Adipose tissue (tissue), 3 donors: ENCODE results near the gene LYSMD1. TPM values are rescaled to one million over a fixed set of nuclear protein-coding genes. Genes with fewer than 3 reads are reported as not detected.
A peak's percentile ranks its signal among the peaks of the same experiment; 100 is the strongest.

Source experiments
- H3K27ac ChIP-seq: one replicate; pipeline ENCODE4 v1.5.1; 2013; ENCODE audit warnings: low read depth, low read length
- WGBS, 3 donors: extraction: QIAGEN DNeasy Blood & Tissue Kit; methylation state at CpG; one replicate each; pipeline ENCODE4 v1.1.7; 2013; 5-methylcytosine and 5-hydroxymethylcytosine counted together
- polyA plus RNA-seq, 3 donors: library from polyadenylated mRNA; stranded (reverse); fragments of 200-250 nt; gene quantifications; one replicate each; pipeline ENCODE4 v1.2.3, GENCODE V29; 2013
- donor health status: healthy with polysubstance abuse.
- donor health status: Bipolar disorder and iron deficiency.
- donor health status: healthy.

Gene LYSMD1
- polyA plus RNA-seq, 3 donors = 3.3 to 5.3 (median 3.9) TPM

DNA sequence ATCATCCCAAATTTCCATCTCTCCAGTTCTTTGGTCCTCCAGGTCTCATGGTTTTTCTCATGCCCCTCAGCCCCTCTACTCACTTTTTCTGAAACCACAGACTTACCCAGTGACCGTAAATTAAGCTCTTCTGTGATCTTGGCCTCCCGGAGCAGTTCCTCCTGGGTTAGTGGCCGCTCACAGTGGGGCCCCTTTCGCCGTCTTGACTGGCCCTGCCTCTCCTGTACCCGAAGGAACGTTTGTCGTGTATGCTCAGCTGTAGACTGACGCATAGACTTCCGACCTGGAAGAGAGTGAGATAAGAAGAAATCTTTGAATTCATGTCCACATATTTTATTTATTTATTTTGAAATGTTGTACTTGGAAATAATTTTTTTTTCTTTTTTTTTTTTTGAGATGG, 18.5 kb upstream of the LYSMD1 start:
- H3K27ac ChIP-seq = no peak overlapping the region
- 87 to 96% (median 95%) methylated on average over 10 of the region's 10 CpGs for WGBS, 3 donors

DNA sequence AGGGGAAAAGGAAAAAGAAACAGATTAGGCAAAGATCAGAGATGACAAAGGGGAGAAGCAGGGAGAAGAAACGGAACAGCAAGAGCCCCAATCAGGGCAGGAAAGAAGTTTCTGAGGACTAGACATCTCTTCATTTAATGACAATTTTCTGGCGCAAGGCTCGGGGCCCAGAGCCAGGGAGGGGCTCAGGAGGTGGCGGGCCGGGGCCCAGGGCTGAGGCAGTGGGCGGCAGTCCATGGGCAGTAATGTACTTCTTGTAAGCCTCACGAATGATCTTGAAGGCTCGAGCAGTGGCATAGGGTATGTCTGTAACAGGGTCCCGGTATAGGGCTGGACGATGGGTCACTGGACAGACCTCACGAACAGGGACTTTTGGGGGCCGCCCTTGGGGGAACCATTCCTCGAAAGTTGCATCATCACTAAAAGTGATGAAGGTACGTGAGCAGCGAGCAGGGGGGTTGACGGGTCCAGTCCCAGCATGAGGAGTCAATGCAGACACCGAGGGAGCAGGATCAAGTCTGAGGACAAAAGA, 10.9 kb upstream of the LYSMD1 start:
- no peak overlapping the region for H3K27ac ChIP-seq
- WGBS, 3 donors = 92 to 93% (median 92%) methylated on average over 17 of the region's 17 CpGs

DNA sequence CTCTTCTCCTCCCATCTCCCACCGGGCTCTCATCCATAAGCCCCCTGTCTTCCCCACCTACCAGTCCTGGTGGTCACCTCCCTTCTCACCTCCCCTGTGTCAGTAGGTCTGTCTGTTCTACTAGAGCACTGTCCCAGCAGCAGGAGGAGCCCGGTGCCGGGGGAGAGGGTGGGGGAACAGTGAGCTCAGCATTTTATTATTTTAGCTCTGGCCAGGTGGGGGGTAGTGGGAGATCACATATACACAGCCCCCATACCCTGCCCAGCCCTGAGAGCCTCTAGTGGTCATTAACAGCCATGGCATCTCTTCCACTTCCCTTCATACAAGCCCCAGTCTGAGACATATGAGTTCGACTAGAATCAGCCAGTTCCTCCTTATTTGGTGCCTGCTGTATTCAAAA, 10.2 kb upstream of the LYSMD1 start, which contains the start of gene TMOD4:
Gene TMOD4, minus strand, starts transcription at position 119 of the 400 bp plus-strand sequence. CDS start 1,106 bp downstream, outside the sequence.
- no peak within 1 kb of the TSS for H3K27ac ChIP-seq
- 55 to 59% (median 56%) methylated on average over 4 of the region's 4 CpGs for WGBS, 3 donors

DNA sequence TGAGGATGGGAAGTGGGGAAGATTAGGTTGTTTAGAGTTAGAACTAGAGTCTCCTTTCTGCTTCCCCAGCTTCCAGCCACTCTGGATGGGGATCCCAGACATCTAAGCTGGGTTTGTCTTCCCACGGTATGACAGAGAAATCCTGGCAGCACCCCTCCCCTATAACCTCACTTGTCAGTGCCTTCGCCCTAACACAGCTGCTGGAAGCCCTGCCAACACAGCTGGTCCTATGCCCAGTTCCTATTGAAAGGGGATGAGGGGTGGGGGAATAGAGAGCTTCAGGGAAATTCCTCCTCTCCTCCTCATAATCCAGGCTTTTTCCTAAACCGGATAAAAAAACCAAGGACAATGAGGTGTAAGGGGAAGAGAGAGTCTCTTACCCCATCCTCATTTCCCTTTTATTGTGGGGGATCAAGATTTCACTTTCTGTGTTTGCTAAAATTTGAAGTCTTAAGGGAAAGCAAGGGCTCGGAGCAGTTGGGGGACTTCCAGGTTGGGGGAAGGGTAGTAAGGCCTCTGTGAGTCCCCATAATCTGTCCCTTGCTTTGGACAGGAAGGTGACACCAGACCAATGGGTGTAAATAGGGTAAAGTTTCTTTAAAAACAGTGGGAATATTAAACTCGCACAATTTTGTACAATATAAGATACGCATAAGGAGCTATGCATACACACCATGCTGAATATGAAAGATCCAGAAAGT, 9.5 kb upstream of the LYSMD1 start:
- WGBS, 3 donors = 57 to 70% (median 69%) methylated on average over 6 of the region's 6 CpGs
- no peak overlapping the region for H3K27ac ChIP-seq

DNA sequence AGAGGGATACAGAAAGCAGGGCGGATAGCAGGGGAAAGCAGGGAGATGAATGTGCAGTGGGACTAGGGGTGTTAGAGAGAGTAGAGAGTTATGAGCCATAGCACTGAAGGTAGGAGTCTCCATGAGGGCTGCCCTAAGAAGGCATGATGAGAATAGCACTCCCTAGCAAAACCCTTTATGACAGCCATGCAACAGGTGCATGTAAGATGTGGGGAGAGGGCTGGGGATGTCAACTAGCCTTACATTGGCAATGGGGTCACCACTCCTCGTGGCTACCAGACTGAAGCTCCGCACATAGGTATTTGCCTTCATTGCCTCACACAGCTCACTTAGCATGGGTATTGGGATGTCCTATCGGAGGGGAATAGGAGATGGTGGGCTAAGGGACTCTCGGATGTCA, 5.5 kb upstream of the LYSMD1 start:
- no peak overlapping the region for H3K27ac ChIP-seq
- 88 to 93% (median 90%) methylated on average over 5 of the region's 5 CpGs for WGBS, 3 donors

DNA sequence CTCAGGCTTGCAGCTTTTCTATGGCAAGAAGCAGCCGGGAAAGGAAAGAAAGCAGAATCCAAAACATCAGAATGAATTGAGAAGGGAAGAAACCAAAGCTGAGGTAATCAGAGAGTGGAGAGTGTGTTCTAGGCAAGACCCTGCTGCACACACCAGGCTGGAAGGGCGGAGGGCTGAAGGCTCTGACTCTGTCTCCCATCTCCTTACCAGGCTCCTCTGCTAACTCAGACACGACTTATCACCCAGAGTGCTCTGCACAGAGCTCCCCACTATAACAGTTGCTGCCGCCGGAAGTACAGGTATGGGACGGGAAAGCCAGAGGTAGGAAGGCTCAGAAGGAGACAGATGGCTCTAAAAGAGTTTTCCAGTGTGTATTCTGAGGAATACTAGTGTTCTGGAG, 1.4 kb upstream of the LYSMD1 start:
- H3K27ac ChIP-seq = no peak overlapping the region
- 84 to 91% (median 89%) methylated on average over 6 of the region's 6 CpGs for WGBS, 3 donors

GRCh38 chr1:151166505-151166956, 829 bp upstream of the LYSMD1 start:
- no peak overlapping the region for H3K27ac ChIP-seq
- 4 to 5% (median 5%) methylated on average over 14 to 15 of the region's 15 CpGs for WGBS, 3 donors

GRCh38 chr1:151165281-151165737, 393 bp downstream of the LYSMD1 start:
- 3 to 14% (median 12%) methylated on average over 14 to 15 of the region's 15 CpGs for WGBS, 3 donors
- H3K27ac ChIP-seq = peak overlapping the region; percentile 46

- H3K27ac ChIP-seq = no peak overlapping the region
- 13 to 34% (median 28%) methylated on average over 11 of the region's 11 CpGs for WGBS, 3 donors
Measured at GRCh38 chr1:151164732-151165280, 896 bp downstream of the LYSMD1 start.

- H3K27ac ChIP-seq = no peak overlapping the region
Measured at GRCh38 chr1:151159373-151159772, 6.3 kb downstream of the LYSMD1 start.

DNA sequence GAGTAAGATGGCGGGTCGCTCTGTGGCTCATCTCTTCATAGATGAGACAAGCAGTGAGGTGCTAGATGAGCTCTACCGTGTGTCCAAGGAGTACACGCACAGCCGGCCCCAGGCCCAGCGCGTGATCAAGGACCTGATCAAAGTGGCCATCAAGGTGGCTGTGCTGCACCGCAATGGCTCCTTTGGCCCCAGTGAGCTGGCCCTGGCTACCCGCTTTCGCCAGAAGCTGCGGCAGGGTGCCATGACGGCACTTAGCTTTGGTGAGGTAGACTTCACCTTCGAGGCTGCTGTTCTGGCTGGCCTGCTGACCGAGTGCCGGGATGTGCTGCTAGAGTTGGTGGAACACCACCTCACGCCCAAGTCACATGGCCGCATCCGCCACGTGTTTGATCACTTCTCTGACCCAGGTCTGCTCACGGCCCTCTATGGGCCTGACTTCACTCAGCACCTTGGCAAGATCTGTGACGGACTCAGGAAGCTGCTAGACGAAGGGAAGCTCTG, 6.9 kb downstream of the LYSMD1 start:
- WGBS, 3 donors = 81 to 87% (median 85%) methylated on average over 22 of the region's 22 CpGs
- no peak overlapping the region for H3K27ac ChIP-seq

DNA sequence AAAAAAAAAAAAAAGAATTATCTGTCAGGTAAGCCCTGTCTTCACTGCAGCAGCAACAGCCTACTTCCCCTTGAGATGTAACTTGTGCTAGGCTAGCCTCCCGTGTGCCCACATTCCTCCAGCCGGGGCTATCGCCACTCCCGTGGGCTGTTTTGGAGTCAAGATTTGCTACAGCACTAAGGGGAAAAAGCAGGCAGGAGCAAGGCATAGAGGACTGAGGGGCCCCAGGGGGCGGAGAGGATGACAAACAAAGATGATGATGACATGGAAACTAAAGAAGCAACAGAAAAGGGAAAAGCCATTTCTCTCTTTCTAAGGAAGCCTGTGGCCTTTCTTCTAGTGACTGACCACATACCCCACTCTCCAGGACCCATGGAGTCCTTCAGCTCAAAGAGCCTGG, 7.4 kb downstream of the LYSMD1 start:
- 54 to 85% (median 71%) methylated on average over 5 of the region's 5 CpGs for WGBS, 3 donors

GRCh38 chr1:151157067-151157531, 8.6 kb downstream of the LYSMD1 start:
- WGBS, 3 donors = 51 to 78% (median 53%) methylated on average over 6 of the region's 6 CpGs
- H3K27ac ChIP-seq = peak overlapping the region; percentile 60

More for the DNA sequence above, 7.4 kb downstream of the LYSMD1 start:
- H3K27ac ChIP-seq = no peak overlapping the region

- H3K27ac ChIP-seq = peak within 1 kb of the TSS; percentile 60
- WGBS, 3 donors = 37 to 68% (median 40%) methylated on average over 4 of the region's 4 CpGs
Measured at GRCh38 chr1:151156515-151156819, 9.2 kb downstream of the LYSMD1 start, which contains the start of gene TNFAIP8L2. TNFAIP8L2 (plus strand) TSS chr1:151156649; CDS start chr1:151158698, 2,049 bp downstream.

GRCh38 chr1:151147665-151148064, 18.0 kb downstream of the LYSMD1 start:
- WGBS, 3 donors = 94 to 98% (median 98%) methylated on average over 2 of the region's 2 CpGs
- H3K27ac ChIP-seq = no peak overlapping the region

DNA sequence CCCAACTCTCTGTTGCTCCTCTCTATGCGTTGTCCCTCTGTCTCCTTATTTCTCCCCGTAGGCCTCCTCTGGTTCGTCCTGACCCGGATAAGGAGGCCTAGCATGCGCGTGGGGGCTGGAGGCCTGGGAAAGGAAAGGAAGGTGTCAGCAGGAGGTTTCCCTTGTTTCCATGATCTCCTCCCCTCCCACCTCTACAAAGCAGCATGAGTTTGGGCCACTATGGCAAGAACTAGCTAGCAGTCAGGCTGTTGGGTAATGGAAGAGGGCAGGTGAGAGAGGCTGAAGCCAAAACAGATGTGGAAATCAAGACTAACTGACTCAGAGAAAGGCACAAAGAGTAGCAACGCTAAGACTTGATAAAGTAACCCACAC, 18.6 kb downstream of the LYSMD1 start:
- H3K27ac ChIP-seq = no peak overlapping the region
- 5 to 23% (median 13%) methylated on average over 7 of the region's 7 CpGs for WGBS, 3 donors

DNA sequence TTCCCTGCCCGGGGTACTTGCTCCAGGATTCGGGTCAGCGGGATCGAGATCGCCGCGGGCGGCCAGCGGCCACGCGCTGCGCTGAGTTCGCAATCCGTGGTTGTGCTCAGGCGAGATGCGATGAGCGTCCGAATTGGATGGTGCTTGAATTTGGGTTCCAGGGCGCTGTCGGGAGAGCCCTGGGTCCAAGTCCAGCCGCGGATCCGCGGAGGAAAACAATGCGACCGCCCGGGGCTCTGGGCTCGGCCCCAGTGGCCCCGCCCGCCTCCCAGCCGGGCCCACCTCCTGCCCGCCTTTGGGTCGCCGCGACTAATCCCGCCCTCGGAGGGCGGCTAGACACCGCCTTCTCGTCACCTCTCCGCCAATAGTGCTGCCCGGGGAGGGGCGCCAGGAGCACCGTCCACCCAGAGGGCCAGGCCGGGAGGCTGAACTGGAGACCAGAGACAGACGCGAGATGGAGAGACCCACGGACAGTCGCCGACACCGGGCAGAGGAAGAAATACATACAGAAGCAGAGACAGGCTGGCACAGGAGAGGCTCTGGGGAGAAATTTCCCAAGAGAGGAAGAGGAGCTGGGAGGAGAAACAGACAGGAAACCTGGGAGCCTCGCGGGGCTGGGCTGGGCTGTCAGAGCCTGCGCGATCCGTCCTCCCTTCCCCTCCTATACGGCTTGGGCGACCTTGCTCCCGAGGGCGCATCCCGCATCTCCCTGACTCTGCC, 19.1 kb downstream of the LYSMD1 start, which contains the start of gene SEMA6C:
Gene SEMA6C, minus strand, starts transcription at position 220 of the 720 bp plus-strand sequence. CDS start 4,010 bp downstream, outside the sequence.
- no peak within 1 kb of the TSS for H3K27ac ChIP-seq
- 0 to 1% (median 1%) methylated on average over 60 to 61 of the region's 61 CpGs for WGBS, 3 donors

GRCh38 chr1:151146072-151146411, 19.7 kb downstream of the LYSMD1 start:
- H3K27ac ChIP-seq = no peak overlapping the region
- WGBS, 3 donors = 1 to 3% (median 2%) methylated on average over 26 of the region's 26 CpGs
